GM19043 (cell line): ENCODE data around the gene PRKCA.
"Not testable (repeated sequence)": the region's sequence is repeated elsewhere in the genome, so short reads cannot be mapped to it uniquely, and the experiment has no call there.

Experiments
- ATAC-seq: cut with Tn5 transposase; IDR thresholded peaks from one replicate; pipeline ENCODE4 v1.9.1; 2021; ENCODE audit warnings: low read depth; ENCODE audit not compliant: unreplicated experiment

Gene PRKCA

DNA sequence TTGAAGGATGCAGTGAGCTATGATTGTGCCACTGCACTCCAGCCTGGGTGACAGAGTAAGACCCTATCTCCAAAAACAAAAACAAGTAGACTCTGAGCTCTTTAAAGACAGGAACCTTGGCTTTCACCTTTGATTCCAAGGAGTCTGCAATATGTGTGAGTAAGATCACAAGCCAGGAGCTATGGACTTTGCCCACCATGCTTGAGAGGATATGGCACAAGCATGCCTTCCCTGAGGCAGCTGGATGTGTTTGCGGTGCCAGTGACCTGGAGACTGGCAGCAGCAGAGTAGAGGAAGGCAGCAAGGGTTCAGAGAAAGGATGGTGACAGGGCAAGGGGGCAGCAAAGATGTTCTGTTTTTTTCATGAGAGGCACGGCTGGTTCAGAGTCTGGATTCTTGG, 14.5 kb upstream of the PRKCA start:
- no peak for ATAC-seq

DNA sequence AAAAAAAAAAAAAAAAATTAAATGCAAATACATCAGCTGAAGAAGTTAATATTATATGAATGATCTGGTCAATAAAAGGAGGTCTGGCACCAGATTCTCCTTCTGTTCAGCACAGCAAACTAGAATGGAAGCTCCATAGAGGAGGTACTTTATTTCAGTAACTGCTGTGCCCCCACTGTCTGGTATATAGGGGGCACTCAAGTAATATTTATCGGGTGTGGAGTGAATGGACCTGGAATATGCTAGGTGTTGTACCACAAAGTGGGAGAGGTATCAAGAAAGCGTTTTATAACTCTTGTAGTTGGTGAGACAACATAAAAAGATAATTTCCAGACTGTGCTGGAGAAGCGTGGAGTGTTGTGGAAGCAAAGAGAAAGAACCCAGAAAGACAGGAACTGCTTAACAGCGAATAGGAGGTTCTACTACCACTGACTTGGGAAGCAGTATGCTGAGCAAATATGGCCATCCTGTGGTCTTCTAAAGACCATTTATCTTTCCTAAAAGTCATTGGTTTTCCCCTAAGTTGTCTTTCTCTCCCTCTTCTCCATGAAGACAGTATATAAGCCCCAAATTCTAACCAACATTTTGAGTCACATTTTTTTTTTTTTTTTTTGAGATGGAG, 12.2 kb upstream of the PRKCA start:
- no peak for ATAC-seq

DNA sequence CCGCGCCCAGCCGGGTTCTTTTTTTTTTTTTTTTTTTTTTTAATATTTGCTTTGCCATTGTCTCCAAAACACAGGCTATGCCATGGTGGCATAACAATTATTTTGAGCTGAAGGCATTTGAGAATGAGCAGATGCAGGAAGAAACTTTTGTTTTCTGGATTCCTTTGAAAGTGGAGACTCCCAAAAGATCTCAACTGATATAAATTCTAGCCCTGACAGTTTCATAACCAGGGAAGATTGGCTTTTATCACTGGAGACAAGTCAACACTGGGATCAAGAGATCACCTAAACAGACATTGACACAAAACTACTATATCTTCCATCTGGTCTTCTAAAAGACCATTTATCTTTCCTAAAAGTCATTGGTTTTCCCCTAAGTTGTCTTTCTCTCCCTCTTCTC, 10.1 kb upstream of the PRKCA start:
- no peak for ATAC-seq

DNA sequence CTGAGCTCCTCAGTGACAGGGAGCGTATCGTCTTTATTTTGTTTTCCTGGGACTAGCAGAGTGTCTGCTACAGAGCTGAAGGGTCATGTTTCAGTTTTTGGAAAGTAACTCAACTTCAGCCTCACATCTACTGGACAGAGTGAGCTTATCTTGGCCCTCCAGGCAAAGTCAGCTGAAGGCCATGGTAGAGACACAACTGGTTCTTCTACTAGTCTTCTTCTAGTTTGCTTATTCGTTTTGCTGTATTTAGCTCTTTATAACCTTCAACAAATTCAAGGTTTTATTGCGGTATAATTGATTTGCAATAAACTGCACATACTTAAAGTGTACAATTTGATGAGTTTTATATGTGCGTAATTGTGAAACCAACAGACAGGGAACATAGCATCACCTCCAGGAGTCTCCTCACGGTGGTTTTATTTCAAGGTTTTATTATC, 6.1 kb upstream of the PRKCA start:
- ATAC-seq = no peak

- not testable (repeated sequence) for ATAC-seq
These were observed 5.0 kb upstream of the PRKCA start for GRCh38 chr17:66297443-66297842.

- no peak for ATAC-seq
These were observed 2.7 kb upstream of the PRKCA start for GRCh38 chr17:66299711-66300110.

DNA sequence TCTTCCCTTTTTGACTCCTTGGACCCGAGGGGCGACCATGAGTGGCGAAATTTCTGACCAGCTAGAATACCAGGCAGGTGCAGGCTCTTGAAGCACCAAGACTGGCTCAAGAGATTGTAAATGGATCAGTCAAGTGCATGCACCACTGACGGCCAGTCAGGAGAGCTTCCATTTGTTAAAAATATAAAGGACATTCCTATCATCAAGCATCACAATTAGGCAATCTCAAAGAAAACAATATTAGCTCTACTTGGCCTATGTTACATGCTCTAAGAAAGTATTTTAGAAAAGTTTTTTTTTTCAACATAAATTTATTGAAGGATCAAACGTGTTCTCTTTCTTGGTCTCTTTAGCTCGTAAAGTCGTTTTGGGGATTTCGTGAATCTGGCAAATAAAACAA, 1.5 kb upstream of the PRKCA start:
- no peak for ATAC-seq

DNA sequence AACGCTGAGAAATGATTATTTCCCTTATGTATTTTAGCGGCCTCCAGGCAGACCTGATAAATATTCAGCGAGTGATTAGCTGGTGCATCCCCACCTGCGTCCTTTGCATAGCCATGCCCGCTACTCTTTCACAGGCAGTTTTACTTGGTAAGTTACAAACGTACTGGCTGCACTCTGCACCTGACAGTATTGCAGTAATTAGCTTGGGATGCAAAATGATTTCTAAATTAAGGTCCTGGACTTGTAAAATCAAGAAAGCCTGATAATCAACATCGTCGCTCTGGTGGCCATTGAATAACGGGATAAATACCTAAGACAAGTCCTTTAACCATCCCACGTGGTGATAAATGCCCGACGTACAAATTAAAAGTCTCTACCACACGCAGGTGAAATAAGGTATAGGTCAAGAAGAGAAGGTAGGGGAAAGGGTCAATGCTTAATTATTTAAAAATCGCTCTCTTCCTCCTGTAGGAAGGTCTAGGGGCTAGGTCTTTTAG, 998 bp upstream of the PRKCA start:
- ATAC-seq = no peak

GRCh38 chr17:66302761-66303626, 581 bp downstream of the PRKCA start:
- ATAC-seq = peak; percentile 28

- ATAC-seq = no peak
These were observed 2.1 kb downstream of the PRKCA start for GRCh38 chr17:66304304-66305174.

- no peak for ATAC-seq
These were observed 4.0 kb downstream of the PRKCA start for GRCh38 chr17:66306446-66306845.

GRCh38 chr17:66307257-66307656, 4.8 kb downstream of the PRKCA start:
- ATAC-seq = no peak

- ATAC-seq = no peak
These were observed 6.4 kb downstream of the PRKCA start for GRCh38 chr17:66308856-66309255.

DNA sequence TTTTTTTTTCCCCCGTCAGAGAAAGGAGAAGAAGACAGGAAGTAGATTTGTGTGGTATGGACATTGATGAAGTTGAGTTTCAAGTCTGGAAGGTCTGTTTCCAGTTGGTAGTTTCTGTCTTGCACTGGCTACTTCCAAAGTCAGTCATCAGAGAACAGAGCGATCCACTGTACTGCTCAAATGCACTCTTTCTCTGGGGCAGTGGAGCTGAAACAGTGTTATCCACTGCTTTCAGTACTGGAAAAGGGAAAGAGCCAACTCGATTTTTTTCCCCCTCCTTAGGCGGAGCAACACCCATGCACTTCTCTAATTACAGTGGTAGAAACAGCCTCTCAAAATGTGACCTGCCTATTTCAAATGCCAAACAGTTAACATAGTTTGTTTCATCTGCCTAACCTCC, 7.4 kb downstream of the PRKCA start:
- no peak for ATAC-seq

DNA sequence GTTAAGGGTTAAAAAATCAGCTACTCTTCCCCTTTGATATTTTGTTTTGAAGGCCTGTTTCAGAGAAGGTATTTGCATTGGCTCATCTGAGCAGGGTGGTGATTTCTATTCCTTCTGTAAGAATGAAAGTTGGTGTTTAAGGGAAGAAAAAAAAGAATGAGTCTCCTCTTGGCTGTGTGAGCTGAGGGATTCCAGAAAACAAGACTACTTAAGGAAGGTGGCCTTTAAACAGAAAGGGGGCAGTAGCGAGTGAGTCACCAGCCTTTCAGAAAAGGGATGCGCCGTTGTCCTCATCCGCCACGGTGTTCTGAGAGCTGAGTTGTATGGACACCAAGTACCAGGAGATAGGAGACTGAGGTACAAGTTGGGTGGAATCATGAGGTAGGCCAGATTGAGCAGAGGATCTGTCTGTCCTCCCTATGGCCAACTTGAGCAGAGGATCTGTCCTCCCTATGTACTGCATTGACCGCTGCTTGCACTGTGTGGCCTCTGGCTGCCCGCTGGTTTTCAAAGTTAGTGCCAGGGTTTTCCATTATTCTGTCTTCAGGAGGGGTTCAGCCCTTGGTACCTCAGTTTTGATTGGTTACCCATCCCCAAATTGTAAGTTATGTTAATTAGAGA, 8.2 kb downstream of the PRKCA start:
- ATAC-seq = no peak

DNA sequence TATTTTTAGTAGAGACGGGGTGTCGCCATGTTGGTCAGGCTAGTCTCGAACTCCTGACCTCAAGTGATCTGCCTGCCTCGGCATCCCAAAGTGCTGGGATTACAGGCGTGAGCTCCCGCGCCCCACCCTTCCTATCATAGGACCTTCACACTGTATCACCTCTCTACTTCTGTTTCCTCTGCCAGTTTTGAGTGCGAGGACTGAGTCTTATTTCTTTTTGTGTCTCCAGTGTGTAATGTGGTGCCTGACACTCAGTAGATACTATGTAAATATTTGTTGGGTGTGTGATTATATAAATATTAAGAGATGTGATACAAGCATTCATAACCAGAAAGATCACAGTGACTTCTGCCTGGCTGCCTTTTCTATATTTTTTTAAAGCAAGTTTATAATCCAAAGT, 10.5 kb downstream of the PRKCA start:
- ATAC-seq = no peak

DNA sequence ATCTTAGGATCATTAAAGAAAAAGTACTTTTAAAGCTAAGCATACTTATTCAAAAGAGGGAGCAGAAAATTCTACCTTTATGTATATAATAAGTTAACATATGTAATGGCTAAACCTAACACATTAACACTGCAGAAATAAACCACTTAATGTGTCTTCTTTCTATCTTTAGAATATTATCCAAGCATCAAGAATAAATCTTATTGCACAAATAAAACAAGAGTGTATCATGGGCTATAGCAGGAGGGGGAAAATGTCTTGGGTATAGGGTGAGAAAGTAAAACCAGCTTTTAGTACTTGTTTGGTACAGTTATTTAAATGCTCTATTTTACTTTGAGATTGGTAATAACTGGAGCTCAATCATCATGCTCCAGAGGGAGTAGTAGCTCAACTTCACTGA, 10.9 kb downstream of the PRKCA start:
- ATAC-seq = no peak

- no peak for ATAC-seq
These were observed 11.7 kb downstream of the PRKCA start for GRCh38 chr17:66313995-66314659.

GRCh38 chr17:66317629-66318028, 15.2 kb downstream of the PRKCA start:
- ATAC-seq = no peak

- no peak for ATAC-seq
These were observed 16.8 kb downstream of the PRKCA start for GRCh38 chr17:66319226-66319625.
